SK-N-SH (cell line): Measurements from ENCODE around the gene FRMPD1. TPM values are rescaled to one million over a fixed set of nuclear protein-coding genes. Genes with fewer than 3 reads are reported as not detected.
"Not testable (repeated sequence)": the region's sequence is repeated elsewhere in the genome, so short reads cannot be mapped to it uniquely, and the experiment has no call there.

ENCODE experiments used
- CTCF ChIA-PET: fragments of 300-600, 350-600 bp; formaldehyde crosslinking; extraction: SDS; loops from one replicate; lab custom pipeline; 2021; lab: Yijun Ruan, JAX
- POLR2A ChIA-PET: fragments of 350-600 bp; sonication (Branson Sonifier 250); formaldehyde crosslinking; extraction: SDS; loops from one replicate; lab custom pipeline; 2020; ENCODE audit warnings: antibody characterized with exemption, inconsistent platforms; lab: Yijun Ruan, JAX
- DNase-seq: peaks from one replicate; pipeline ENCODE4 v3.0.0; 2012
- H2AFZ ChIP-seq: fragments of 200-600 bp; sonication (generic); 2 replicates; pipeline ENCODE4 v1.8.1; 2016; ENCODE audit warnings: antibody characterized with exemption, mild to moderate bottlenecking, low read depth
- H3F3A ChIP-seq: fragments of 200-600 bp; sonication (generic); replicated peaks from 2 replicates; pipeline ENCODE3; 2016; ENCODE audit warnings: antibody characterized with exemption, mild to moderate bottlenecking; ENCODE audit not compliant: insufficient read depth
- H3K27ac ChIP-seq, 2 experiments: fragments of 200-500 bp in 1 of 2; fragments of 200-600 bp in 1 of 2; sonication (Bioruptor generic) in 1 of 2; sonication (generic), shearing (Covaris generic) in 1 of 2; 2 replicates each; pipeline versions ENCODE4 v1.5.1 to v1.6.1; 2014 to 2016; ENCODE audit warnings: low read depth in 2 of 2, inconsistent platforms in 1 of 2, low read length in 1 of 2, mild to moderate bottlenecking in 1 of 2, mixed read lengths in 1 of 2
- H3K27me3 ChIP-seq: fragments of 200-600 bp; sonication (generic), shearing (Covaris generic); 2 replicates; pipeline ENCODE4 v1.6.1; 2016; ENCODE audit warnings: mixed run types; ENCODE audit not compliant: insufficient read depth
- H3K36me3 ChIP-seq, 2 experiments: fragments of 200-500 bp in 1 of 2; fragments of 200-600 bp in 1 of 2; sonication (Bioruptor generic) in 1 of 2; sonication (generic) in 1 of 2; replicated peaks in 1 of 2; 2 replicates each; pipeline versions ENCODE3 to v1.5.1; 2014 to 2016; ENCODE audit warnings: low read length in 1 of 2, mild to moderate bottlenecking in 1 of 2; ENCODE audit not compliant: insufficient read depth in 2 of 2, control insufficient read depth in 1 of 2
- H3K4me1 ChIP-seq, 2 experiments: fragments of 200-500 bp in 1 of 2; fragments of 200-600 bp in 1 of 2; sonication (Bioruptor generic) in 1 of 2; sonication (generic), shearing (Covaris generic) in 1 of 2; 2 replicates each; pipeline versions ENCODE4 v1.5.1 to v1.6.1; 2014 to 2016; ENCODE audit warnings: low read depth in 1 of 2, low read length in 1 of 2, mixed run types in 1 of 2; ENCODE audit not compliant: insufficient read depth in 2 of 2, control insufficient read depth in 1 of 2
- H3K4me2 ChIP-seq: fragments of 200-600 bp; sonication (generic), shearing (Covaris generic); 2 replicates; pipeline ENCODE4 v1.6.1; 2017; ENCODE audit warnings: mixed run types
- H3K4me3 ChIP-seq, 2 experiments: fragments of 200-500 bp in 1 of 2; fragments of 200-600 bp in 1 of 2; sonication (Bioruptor generic) in 1 of 2; sonication (generic), shearing (Covaris generic) in 1 of 2; 2 replicates each; pipeline versions ENCODE4 v1.5.1 to v1.8.1; 2014 to 2016; ENCODE audit warnings: low read depth in 2 of 2, inconsistent platforms in 1 of 2, low read length in 1 of 2, mild to moderate bottlenecking in 1 of 2, mixed read lengths in 1 of 2, moderate library complexity in 1 of 2
- H3K79me2 ChIP-seq: fragments of 200-600 bp; sonication (generic); 2 replicates; pipeline ENCODE4 v1.8.1; 2017; ENCODE audit warnings: mild to moderate bottlenecking; ENCODE audit not compliant: insufficient read depth
- H3K9ac ChIP-seq: fragments of 200-600 bp; sonication (generic); 2 replicates; pipeline ENCODE4 v1.6.1; 2017; ENCODE audit warnings: mixed run types
- H3K9me2 ChIP-seq: fragments of 200-600 bp; sonication (generic); 2 replicates; pipeline ENCODE4 v1.6.1; 2017; ENCODE audit warnings: mixed run types
- H3K9me3 ChIP-seq: fragments of 200-600 bp; sonication (generic); 2 replicates; pipeline ENCODE4 v1.6.1; 2017; ENCODE audit warnings: mixed run types, mild to moderate bottlenecking, moderate library complexity
- H4K20me1 ChIP-seq: fragments of 200-600 bp; sonication (generic); 2 replicates; pipeline ENCODE4 v1.6.1; 2017; ENCODE audit warnings: mild to moderate bottlenecking, mixed run types; ENCODE audit not compliant: insufficient read depth
- CHD2 ChIP-seq: fragments of 150-350 bp; IDR thresholded peaks from 2 replicates; pipeline ENCODE4 v1.6.1; 2018; ENCODE audit warnings: low read length; ENCODE audit not compliant: partially characterized antibody
- EP300 ChIP-seq, 2 experiments: IDR thresholded peaks; 2 replicates each; pipeline versions ENCODE4 v1.4.0 to v1.6.1; 2012; ENCODE audit warnings: borderline replicate concordance in 1 of 2, low read depth in 1 of 2, low read length in 1 of 2
- EZH2phosphoT487 ChIP-seq: fragments of 200-600 bp; sonication (generic); IDR thresholded peaks from 2 replicates; pipeline ENCODE4 v1.6.1; 2017; ENCODE audit warnings: low read depth, mixed run types, mild to moderate bottlenecking, antibody characterized with exemption, moderate library complexity, borderline replicate concordance
- FOSL2 ChIP-seq: IDR thresholded peaks from 2 replicates; pipeline ENCODE4 v1.4.0; 2012; ENCODE audit warnings: low read depth, mild to moderate bottlenecking, moderate library complexity, borderline replicate concordance
- FOXJ3 ChIP-seq: sonication (generic); formaldehyde crosslinking; IDR thresholded peaks from 2 replicates; pipeline ENCODE4 v1.5.1; 2020; ENCODE audit warnings: mild to moderate bottlenecking, missing genetic modification reagents
- GABPA ChIP-seq: IDR thresholded peaks from 2 replicates; pipeline ENCODE4 v1.4.0; 2012; ENCODE audit warnings: low read depth, mild to moderate bottlenecking
- JUND ChIP-seq: IDR thresholded peaks from 2 replicates; pipeline ENCODE4 v1.4.0; 2012
- MAX ChIP-seq: IDR thresholded peaks from 2 replicates; pipeline ENCODE4 v1.4.0; 2012; ENCODE audit warnings: low read depth
- MEF2A ChIP-seq: IDR thresholded peaks from 2 replicates; pipeline ENCODE4 v1.4.0; 2012; ENCODE audit warnings: low read depth, borderline replicate concordance
- NFIC ChIP-seq: IDR thresholded peaks from 2 replicates; pipeline ENCODE4 v1.4.0; 2012; ENCODE audit warnings: borderline replicate concordance
- PBX3 ChIP-seq: IDR thresholded peaks from 2 replicates; pipeline ENCODE4; 2012
- RXRA ChIP-seq: IDR thresholded peaks from 2 replicates; pipeline ENCODE4 v1.4.0; 2012; ENCODE audit warnings: low read depth, mild to moderate bottlenecking, borderline replicate concordance
- SMC3 ChIP-seq: IDR thresholded peaks from 2 replicates; pipeline ENCODE4 v1.6.1; 2012; ENCODE audit warnings: low read depth, low read length, improper control_type of control experiment
- TAF1 ChIP-seq: IDR thresholded peaks from 2 replicates; pipeline ENCODE4 v1.6.1; 2012; ENCODE audit warnings: low read depth, mild to moderate bottlenecking, low read length, moderate library complexity, borderline replicate concordance
- ZBTB33 ChIP-seq: IDR thresholded peaks from 2 replicates; pipeline ENCODE4 v1.4.0; 2012; ENCODE audit warnings: low read depth, borderline replicate concordance
- WGBS: methylation state at CpG from one replicate; pipeline ENCODE4 v1.1.6; 2017; ENCODE audit warnings: low lambda C conversion rate; 5-methylcytosine and 5-hydroxymethylcytosine counted together
- polyA plus RNA-seq, 3 experiments: library from polyadenylated mRNA; depleted of rRNA; stranded (reverse); fragments of >200 nt; gene quantifications; 2 replicates each; pipeline ENCODE4 v1.2.3, GENCODE V29; 2012

Gene FRMPD1
- polyA plus RNA-seq, 1 of the 3 experiments (the other 2 are of a cell fraction), result not detected

DNA sequence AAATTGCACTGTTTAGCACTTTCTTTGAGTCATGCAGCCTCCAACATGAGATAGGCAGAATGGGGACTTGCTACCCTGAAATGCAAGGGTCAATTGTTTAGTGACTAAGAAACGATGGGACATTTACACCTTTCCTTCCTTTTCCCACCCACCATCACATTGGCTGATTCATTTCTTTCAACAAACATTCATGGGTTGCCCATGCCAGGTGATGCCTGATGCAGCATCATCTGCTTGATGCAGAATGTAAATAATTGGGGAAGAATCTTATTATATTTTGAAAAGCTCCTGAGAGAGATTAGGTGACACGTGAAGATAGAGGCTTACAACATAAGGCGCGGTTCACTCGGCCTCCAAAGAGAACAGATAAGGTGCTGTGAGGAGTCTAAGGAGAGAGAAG lies 98.4 kb downstream of the FRMPD1 start:
- Histone ChIP-seq H3K36me3 (no peaks in the 10 kb centered on the region), H3K27ac (no peak overlapping the region), H3K4me1 (peaks cover 0 to 4% of the 10 kb centered on the region in 2 experiments; a peak in 2 of 4 replicates), H2AFZ (no peak overlapping the region), H3K9me2 (no peaks in the 10 kb centered on the region), H3K9me3 (no peaks in the 10 kb centered on the region), H3K4me2 (no peak overlapping the region), H3K4me3 (no peak overlapping the region), H3K27me3 (no peaks in the 10 kb centered on the region), H3K9ac (no peak overlapping the region), H3F3A (peaks cover 9% of the 10 kb centered on the region), H3K79me2 (0 out of 2 replicates have a peak, but pooled peaks cover 3% of the 10 kb centered on the region), H4K20me1 (no peaks in the 10 kb centered on the region)
- POLR2A ChIA-PET, result interaction anchor here (0.7 kb wide), 1 partner anchor 173 kb away, joined by 3 read pairs; the partner anchor contains the start of gene FBXO10
- no peak for DNase-seq
- CTCF ChIA-PET, result interaction anchor here (1.0 to 2.4 kb wide), 5 partner anchors 14 to 102 kb away, joined by 3 to 7 read pairs (median 3); partner anchors contain the start of gene DCAF10
- 65% methylated on average over 5 of the region's 5 CpGs for WGBS
- no peak for TF ChIP-seq RXRA
- TF ChIP-seq PBX3, result no peak
- TF ChIP-seq MEF2A, result no peak
- no peak for TF ChIP-seq EP300 (IDR thresholded peaks at IDR 0.05; ENCODE audit: borderline replicate concordance in 1 of 2, low read depth in 1 of 2, low read length in 1 of 2)
- TF ChIP-seq EZH2phosphoT487, result no peak
- no peak for TF ChIP-seq MAX

GRCh38 chr9:37751186-37751585 lies 100.4 kb downstream of the FRMPD1 start:
- Histone ChIP-seq H3K36me3 (no peaks in the 10 kb centered on the region), H3K9me2 (no peaks in the 10 kb centered on the region), H3K4me3 (no peak overlapping the region), H2AFZ (no peak overlapping the region), H3K27ac (no peak overlapping the region), H3K4me1 (peaks cover 0 to 6% of the 10 kb centered on the region in 2 experiments; a peak in 2 of 4 replicates), H3K9me3 (no peaks in the 10 kb centered on the region), H3F3A (peaks cover 9% of the 10 kb centered on the region), H3K9ac (no peak overlapping the region), H3K27me3 (no peaks in the 10 kb centered on the region), H4K20me1 (no peaks in the 10 kb centered on the region), H3K79me2 (0 out of 2 replicates have a peak, but pooled peaks cover 4% of the 10 kb centered on the region), H3K4me2 (no peak overlapping the region)
- 80% methylated on average over 6 of the region's 6 CpGs for WGBS
- CTCF ChIA-PET, result interaction anchor here (2.4 kb wide), 1 partner anchor 18 kb away, joined by 7 read pairs; no protein-coding TSS in a partner anchor
- no peak for TF ChIP-seq GABPA
- no peak for TF ChIP-seq EP300 (IDR thresholded peaks at IDR 0.05; ENCODE audit: borderline replicate concordance in 1 of 2, low read depth in 1 of 2, low read length in 1 of 2)
- TF ChIP-seq JUND, result no peak
- TF ChIP-seq FOSL2, result no peak
- no peak for TF ChIP-seq ZBTB33
- no peak for TF ChIP-seq PBX3
- no peak for TF ChIP-seq MAX
- TF ChIP-seq CHD2, result no peak
- TF ChIP-seq EZH2phosphoT487, result no peak
- no peak for TF ChIP-seq FOXJ3 (CRISPR knock-in tag)
- no peak for TF ChIP-seq TAF1
- no peak for TF ChIP-seq NFIC
- TF ChIP-seq SMC3, result no peak
- POLR2A ChIA-PET, result no interaction called here
- no peak for DNase-seq

DNA sequence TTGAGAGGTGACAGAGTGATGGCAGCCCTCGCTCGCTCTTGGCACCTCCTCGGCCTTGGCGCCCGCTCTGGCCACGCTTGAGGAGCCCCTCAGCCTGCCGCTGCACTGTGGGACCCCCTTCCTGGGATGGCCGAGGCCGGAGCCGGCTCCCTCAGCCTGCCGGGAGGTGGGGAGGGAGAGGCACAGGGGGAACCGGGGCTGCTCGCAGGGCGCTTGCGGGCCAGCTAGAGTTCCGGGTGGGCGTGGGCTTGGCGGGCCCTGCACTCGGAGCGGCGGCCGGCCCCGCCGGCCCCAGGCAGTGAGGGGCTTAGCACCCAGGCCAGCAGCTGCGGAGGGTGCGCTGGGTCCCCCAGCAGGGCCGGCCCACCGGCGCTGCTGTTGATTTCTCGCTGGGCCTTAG lies 101.0 kb downstream of the FRMPD1 start:
- H3K27me3 ChIP-seq, H3K4me1 ChIP-seq, H3F3A ChIP-seq, H4K20me1 ChIP-seq, H3K4me3 ChIP-seq, H3K9me2 ChIP-seq, H3K79me2 ChIP-seq, DNase-seq, H3K27ac ChIP-seq, H3K36me3 ChIP-seq, H2AFZ ChIP-seq, H3K9me3 ChIP-seq, H3K9ac ChIP-seq, POLR2A ChIA-PET, H3K4me2 ChIP-seq: not testable (repeated sequence)
- WGBS, result 93% methylated on average over 23 of the region's 30 CpGs
- CTCF ChIA-PET, result interaction anchor here (1.0 kb wide), 1 partner anchor 170 kb away, joined by 3 read pairs; no protein-coding TSS in a partner anchor
